ENCODE measurements around the gene TRAPPC3.

Gene TRAPPC3

GRCh38 chr1:36125129-36125991 lies 23.9 kb downstream of the TRAPPC3 start, which contains the start of gene COL8A2:
TSS of gene COL8A2 (minus strand) at chr1:36125222. CDS start at chr1:36100242, 24,980 bp downstream.
- no peak for DNase-seq

- DNase-seq, result no peak
Observed at GRCh38 chr1:36124404-36125128, 24.7 kb downstream of the TRAPPC3 start.

DNA sequence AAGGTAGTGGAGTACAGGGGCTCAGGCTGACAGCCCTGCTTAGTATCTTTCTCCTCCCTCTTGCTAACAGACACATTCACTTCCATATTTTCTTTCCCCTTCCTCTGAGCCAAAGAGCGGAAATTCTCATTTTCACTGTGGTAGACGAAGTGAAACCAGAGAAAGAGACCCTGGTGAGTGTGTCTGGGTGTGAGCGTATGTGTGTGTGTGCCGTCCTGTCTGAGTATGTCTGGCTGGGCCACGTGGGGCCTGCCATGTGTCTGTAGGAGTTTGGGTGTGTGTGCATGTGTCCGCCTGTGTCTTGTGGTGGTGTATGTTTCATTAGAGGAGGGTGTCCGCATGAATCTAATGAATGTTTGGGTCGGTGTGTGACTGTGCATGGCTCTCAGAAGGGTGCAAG lies 25.9 kb downstream of the TRAPPC3 start:
- DNase-seq, result no peak

GRCh38 chr1:36122062-36123030 lies 26.9 kb downstream of the TRAPPC3 start:
- DNase-seq, result no peak

GRCh38 chr1:36119456-36119855 lies 29.8 kb downstream of the TRAPPC3 start:
- DNase-seq, result no peak

DNA sequence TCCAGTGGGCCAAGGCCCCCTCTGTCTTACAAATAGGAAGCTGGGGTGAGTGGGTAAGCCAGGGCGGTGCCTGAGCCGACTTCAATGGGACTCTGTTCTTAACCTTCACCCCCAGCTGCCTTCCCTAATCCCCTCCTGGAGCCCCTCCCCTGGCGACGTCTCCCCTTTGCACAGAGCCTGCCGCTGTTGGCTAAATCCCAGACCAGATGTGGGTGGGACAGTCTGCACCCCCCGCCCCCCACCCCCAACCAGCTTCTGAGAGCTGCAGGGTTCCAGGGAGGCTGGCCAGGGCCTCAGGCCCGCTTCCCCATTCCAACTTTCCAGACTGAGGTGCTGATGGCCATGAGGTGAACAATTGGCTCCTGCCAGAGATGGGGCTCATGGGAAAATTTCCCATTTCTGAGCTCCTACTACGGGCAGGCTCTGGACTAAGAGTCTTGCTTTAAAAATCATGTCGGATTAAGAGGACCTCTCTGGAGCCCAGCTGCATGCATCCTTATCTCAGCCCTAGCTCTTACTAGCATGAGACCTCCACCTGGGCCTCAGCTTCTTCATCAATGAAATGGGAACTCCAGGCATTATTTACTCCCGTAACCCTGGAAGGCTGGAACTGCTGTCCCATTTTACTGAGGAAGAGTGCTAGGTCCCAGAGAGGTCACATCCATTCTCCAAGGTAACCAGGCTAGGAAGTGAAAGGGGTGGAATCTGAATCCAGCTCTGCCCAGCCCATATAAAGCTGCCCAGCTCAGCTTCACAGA lies 30.7 kb downstream of the TRAPPC3 start:
- DNase-seq, result no peak

DNA sequence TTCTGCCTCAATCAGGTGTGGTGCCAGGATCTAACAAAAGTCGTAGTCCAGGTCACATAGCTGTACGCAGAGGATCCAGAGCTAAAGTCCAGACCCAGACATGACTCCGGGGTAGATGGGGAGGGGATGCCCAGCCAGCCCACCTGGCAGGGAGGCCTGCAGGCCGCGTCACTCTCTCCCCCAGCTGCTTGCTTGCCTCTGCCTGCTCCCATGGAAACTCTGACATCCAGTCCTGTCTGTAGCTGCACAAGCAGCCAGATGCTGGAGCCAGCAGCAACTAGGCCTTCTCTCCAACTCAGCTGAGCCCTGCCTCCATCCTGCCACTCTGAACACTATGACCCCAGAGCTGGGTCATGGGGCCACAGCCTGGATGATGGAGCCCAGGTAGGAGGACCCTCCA lies 32.4 kb downstream of the TRAPPC3 start:
- DNase-seq, result no peak

DNA sequence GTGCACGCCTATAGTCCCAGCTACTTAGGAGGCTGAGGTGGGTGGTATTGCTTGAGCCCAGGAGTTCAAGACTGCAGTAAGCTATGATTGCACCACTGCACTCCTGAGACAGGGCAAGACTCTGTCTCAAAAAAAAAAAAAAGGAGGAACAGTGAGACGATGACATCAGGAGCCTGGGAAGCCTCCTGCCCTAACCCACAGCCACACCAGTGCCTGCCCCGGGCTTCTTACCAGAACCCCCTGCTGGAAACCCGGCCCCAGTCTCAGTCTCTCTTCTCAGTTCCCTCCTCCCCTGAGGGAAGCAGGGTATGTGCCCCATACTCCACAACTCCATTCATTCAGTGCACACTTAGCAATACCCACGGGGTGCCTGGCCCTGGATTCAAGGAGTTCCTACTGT lies 33.4 kb downstream of the TRAPPC3 start:
- no peak for DNase-seq

DNA sequence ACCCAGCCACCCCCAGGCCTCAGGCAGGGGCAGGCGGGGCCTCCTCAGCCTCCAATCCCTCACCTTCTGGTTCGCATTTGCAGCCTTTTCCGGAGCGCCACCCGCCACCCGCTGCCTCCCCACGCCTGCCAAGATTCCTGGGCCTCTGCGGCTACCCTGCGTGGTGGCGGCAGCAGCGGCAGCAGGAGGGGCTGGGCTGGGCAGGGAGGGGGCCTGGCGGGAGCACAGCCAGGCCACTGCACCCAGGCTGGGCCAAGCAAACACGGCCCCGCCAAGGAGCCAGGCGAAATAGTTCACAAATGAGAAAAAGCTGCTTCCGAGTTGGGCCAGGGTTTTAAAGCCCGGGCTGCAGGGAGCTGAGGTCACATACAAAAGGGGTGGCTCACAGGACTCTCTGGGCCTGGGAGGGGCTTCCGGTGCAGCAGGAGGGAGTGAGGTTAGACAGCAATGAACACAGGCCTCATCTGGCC lies 34.1 kb downstream of the TRAPPC3 start:
- no peak for DNase-seq

DNA sequence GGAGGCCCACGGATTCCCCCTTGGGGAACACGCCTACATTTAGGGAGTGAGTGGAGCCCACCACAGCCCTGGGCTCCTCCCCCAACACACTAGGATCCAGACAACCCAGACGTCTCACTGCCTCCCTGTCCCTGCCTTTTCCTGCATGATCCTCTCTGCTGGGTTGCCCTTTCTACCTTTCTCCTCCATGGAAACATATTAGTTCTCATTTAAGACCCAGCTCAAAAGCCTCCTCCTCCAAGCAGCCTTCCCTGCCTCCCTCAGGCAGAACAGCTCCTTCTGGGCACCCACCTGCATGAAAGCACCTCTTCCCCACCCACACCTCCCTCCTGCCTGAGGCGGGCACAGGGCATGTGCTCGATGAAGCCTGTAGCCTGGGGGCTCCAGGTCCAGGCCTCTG lies 34.9 kb downstream of the TRAPPC3 start:
- no peak for DNase-seq

GRCh38 chr1:36112823-36113222 lies 36.5 kb downstream of the TRAPPC3 start:
- no peak for DNase-seq

DNA sequence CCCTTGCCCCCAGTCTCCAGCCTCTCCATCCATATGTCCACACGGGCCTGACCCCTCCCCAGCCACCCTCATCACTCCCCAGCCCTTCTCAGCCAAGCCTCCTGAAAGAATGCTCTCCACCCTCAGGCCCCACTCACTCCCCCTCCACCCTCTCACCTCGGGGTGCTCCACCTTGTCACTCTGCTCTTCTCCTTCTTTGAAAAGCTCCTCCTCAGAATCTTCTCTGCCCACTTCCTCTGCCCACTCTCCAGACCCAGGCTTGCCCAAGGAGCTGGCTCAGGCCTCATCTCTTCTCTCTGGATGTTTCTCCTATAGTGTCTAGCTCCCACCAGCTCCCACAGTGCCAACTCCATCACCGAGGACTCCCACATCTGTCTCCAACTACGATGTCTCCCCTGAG lies 38.1 kb downstream of the TRAPPC3 start:
- DNase-seq, result no peak

GRCh38 chr1:36109041-36109679 lies 40.1 kb downstream of the TRAPPC3 start:
- peak; percentile 71 for DNase-seq

DNA sequence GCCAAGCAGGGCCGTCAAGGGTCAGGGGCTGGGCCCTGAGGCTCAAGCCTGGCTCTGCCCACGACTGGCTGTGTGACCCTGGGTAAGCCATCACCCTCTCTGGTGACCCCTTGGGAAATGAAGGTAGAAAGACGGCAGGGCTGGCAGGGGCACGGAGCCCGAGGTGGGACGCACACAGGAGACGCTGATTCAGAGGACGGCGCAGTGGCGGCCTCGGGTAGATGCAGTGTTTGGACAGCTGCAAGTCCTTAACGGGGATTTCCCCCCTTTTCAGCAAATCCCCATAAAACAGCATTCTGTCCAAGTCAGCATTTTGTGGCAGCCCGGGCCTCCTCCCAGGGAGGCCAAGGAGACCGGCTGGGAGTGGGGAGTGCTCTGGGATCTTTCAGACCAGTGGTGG lies 41.0 kb downstream of the TRAPPC3 start:
- DNase-seq, result no peak

DNA sequence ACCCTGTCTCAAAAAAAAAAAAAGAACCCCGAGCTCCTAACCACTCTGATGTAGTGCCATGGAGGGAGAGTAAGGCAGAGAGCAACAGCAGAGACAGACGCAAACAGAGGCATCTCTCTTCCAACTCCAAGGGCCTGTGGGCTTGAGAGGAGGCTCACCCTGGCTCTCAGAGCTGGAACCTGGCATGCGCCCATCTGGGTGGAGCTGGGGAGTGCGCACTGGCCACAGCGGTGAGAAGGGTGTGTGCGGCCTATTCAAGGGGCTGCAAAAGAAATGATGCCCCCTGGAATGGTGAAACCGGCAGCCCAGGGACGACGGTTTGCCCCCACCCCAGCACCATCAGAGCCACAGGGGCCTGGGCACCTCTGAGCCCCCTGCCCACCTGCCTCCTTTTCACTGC lies 41.9 kb downstream of the TRAPPC3 start:
- DNase-seq, result no peak

GRCh38 chr1:36106269-36106668 lies 43.0 kb downstream of the TRAPPC3 start:
- DNase-seq, result no peak

- no peak for DNase-seq
Observed at GRCh38 chr1:36101546-36101945, 47.7 kb downstream of the TRAPPC3 start.

DNA sequence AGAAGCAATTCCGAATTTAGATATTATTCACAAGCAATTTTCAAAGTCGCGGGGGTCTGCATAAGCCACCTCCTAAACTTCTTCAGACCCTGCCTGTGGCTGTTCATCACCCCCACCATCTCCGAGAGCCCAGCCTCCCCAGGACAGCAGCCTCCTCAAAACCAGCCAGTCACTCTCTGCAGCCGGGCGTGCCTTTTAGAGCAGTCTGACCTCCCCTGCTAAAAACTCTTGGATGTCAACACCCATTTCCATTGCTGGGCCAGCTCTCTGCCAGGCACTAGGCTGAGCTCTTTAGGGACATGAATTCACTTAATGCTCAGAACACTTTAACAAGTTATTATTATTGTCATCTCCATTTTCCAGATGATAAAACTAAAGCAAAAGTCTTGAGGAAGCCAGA lies 48.9 kb downstream of the TRAPPC3 start:
- no peak for DNase-seq

DNA sequence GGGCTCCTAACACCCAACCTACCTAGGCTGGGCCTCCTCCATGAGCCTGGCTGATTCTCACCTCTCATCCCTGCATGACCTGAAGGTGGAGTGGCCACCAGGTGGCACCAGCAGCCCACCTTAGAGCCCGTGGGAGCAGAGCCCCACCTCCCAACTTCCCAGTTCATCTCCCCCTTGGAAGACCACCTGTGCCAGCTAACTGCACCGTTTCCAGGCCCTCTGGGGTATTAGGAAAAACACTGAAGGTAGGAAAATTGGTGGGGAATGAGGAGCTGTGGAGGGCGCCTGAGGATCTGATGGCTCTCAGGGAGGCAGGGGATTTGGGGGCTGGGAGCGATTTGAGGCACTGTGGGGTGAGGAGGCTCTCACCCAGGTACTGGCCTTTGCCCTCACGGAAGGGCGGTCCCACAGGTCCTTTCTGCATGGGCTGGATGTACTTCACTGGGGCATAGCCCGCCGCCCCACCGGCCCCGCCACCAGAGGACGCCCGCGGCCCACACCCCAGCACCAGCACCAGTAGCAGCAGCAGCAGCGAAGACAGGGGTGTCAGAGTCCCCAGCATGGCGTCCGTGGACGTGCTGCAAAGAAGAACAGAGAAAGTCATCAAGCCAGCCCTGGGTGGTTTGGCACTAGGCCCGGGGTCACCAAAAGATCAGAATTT lies 49.5 kb downstream of the TRAPPC3 start:
- peak; percentile 83 for DNase-seq

GRCh38 chr1:36098650-36099365 lies 50.5 kb downstream of the TRAPPC3 start:
- DNase-seq, result no peak

All from CD4-positive, alpha-beta T cell treated with Interleukin-6 for 4 hours (primary cell).